Tibial nerve (tissue), 4 donors: ENCODE data around the gene UGT2A3.

Source experiments
- EP300 ChIP-seq, 2 donors: sonication (generic); formaldehyde crosslinking; IDR thresholded peaks; one replicate each; pipeline ENCODE4 v1.6.1; 2017; ENCODE audit warnings: antibody characterized with exemption in 2 of 2, mild to moderate bottlenecking in 1 of 2
- TF ChIP-seq, protein P1 (sequence below), 5 experiments: fragments of 200-600 bp in 3 of 5; fragments of 450-650 bp in 2 of 5; sonication (generic) in 3 of 5; IDR thresholded peaks; one replicate each; pipeline ENCODE4 v1.5.1; 2016 to 2019; ENCODE audit warnings: antibody characterized with exemption in 5 of 5, mild to moderate bottlenecking in 3 of 5, moderate library complexity in 2 of 5

DNA sequence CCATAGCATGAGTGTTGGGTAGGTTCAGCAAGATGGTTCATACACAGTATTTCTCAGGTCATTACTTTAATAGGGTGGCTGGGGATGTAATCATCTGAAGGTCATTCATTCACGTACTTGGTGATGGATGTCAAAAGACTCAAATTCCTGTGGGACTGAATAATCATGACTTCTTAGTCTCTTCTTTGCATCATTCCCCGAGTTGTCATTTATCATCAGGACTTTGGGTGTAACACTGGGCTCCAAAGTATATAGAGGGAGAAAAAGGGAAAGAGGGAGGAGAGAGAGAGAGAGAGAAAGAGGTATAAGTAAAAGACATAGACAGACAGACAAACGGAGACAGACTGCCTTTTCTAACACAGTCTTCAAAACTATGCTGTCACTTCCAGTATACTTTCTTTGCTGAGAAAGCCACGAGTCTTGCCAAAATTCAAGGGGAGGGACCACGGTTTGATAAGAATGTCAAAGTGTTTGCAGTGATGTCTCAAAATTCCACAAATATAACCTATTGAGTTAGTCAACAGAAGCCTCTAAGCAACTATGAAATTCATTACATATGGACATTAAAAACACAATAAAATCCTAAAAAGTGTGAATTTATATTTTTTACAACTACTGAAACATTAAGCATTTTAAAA is 55.9 kb downstream of the UGT2A3 start:
- TF ChIP-seq, protein P1, sequence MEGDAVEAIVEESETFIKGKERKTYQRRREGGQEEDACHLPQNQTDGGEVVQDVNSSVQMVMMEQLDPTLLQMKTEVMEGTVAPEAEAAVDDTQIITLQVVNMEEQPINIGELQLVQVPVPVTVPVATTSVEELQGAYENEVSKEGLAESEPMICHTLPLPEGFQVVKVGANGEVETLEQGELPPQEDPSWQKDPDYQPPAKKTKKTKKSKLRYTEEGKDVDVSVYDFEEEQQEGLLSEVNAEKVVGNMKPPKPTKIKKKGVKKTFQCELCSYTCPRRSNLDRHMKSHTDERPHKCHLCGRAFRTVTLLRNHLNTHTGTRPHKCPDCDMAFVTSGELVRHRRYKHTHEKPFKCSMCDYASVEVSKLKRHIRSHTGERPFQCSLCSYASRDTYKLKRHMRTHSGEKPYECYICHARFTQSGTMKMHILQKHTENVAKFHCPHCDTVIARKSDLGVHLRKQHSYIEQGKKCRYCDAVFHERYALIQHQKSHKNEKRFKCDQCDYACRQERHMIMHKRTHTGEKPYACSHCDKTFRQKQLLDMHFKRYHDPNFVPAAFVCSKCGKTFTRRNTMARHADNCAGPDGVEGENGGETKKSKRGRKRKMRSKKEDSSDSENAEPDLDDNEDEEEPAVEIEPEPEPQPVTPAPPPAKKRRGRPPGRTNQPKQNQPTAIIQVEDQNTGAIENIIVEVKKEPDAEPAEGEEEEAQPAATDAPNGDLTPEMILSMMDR (IDR thresholded peaks at IDR 0.05) = no peak
- no peak for TF ChIP-seq EP300 (IDR thresholded peaks at IDR 0.05)
